NCI-H82 (cell line): ENCODE data around the gene TOR1A.

ENCODE experiments used
- DNase-seq: peaks from one replicate; lab custom pipeline; 2025; lab: John Stamatoyannopoulos, UW

Gene TOR1A

GRCh38 chr9:129823935-129824601, at the start of gene TOR1A:
Gene TOR1A (minus strand): TSS chr9:129824136. CDS start chr9:129824085, 51 bp downstream.
- peak; percentile 96 for DNase-seq

DNA sequence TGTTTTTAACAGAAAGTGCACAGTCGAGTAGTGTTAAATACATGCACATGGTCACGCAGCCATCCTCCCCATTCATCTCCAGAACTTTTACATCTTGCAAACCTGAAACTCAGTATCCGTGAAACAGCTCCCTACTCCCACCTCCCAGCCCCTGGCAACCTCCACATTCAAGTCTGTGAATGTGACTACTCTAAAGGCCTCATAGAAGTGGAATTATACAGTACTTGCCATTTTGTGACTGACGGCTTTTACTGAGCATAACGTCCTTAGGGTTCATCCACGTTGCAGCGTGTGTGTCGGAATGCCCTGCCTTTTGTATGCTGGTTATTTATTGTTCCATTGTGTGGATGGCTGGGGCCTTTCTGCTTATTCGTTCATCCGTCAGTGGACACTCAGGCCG, 47.1 kb upstream of the TOR1A start:
- no peak for DNase-seq

GRCh38 chr9:129869585-129870501, 45.9 kb upstream of the TOR1A start:
- DNase-seq: no peak

DNA sequence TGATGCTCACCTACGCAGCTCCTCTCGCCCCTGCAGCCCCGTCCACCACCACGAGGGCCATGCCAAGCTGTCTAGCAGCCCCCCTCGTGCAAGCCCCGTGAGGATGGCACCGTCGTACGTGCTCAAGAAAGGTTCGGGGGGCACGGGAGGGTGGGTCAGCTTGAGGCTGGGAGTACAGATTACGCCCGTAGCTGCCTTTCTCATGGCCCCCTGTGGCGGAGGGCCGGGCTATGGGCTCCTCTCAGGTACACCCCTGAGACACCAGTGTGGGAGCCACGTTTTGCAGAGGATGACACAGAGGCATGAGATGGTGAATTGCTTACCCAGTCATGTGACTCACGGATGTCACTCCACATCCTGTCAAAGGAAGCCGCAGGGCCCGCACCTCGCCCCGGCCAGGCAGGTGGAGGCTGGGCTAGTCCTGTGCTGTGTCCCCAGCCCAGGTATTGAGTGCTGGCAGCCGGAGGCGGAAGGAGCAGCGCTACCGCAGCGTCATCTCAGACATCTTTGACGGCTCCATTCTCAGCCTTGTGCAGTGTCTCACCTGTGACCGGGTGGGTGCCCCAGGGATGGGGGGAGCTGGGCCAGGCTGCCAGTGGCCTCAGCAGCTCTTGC, 45.0 kb upstream of the TOR1A start:
- DNase-seq: no peak

DNA sequence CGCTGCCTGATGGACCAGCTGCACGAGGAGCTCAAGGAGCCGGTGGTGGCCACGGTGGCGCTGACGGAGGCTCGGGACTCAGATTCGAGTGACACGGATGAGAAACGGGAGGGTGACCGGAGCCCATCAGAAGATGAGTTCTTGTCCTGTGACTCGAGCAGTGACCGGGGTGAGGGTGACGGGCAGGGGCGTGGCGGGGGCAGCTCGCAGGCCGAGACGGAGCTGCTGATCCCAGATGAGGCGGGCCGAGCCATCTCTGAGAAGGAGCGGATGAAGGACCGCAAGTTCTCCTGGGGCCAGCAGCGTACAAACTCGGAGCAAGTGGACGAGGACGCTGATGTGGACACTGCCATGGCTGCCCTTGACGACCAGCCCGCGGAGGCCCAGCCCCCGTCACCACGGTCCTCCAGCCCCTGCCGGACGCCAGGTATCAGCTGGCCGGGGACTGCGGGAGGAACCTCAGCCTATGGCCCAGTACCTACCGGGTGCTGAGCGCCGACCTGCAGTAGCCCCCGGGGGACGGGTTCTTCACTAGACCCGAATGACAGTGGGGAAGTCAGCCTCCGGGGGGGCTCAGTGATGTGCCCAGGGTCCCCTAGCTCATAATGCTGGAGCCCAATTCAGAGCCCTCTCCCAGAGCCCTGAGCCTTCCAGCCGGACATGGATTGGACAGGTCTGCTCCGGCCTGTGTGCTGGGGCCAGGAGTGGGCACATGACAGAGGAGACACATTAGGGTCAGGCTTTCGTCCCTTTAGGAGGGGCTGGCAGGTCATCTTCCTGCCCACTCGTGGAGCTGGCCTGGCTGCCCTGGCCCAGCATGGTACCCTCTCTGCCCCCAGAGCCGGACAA, 44.3 kb upstream of the TOR1A start:
- no peak for DNase-seq

DNA sequence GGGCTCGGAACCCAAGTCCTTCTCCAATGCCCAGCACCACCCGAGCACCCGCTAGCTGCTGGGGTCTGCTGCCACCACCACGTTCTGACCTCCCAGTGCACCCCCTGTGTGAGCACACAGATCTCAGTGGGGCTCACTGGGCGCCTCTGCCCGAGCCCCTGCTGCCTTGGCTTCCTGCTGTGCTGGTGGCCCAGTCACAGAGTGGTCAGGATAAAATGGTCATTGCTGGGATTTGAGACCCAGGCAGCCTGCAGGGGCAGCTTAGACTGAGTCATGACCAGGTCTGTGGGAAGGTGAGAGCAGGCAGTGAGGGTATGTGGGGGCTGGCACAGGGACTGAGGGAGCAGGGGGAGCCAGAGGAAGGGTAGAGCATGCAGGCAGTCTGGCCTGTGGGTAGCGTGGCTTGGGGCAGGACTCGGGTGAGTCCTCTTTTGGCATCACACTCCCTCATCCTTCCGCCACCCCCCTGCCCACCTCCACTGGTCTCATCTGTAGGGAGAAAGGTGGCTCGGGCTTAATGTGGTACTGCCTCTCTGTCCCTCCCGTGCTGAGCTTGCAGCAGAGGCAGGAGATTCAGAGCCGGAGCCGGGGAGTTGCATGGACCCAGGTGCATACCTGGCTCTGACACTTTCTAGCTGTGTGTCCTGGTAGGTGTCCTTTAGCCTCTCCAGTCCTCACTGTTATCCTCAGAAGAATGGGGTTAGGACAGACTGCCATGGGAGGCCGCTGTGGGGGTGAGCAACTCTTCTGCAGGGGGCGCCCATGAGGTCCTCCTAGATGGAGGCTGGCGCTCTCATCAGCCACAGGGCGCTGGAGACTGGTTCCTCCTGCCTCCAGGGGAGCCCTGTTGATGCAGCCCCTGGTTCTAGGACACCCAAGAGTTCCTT, 43.4 kb upstream of the TOR1A start:
- no peak for DNase-seq

- no peak for DNase-seq
These were observed 42.6 kb upstream of the TOR1A start for GRCh38 chr9:129866394-129867135.

GRCh38 chr9:129865668-129866320, 41.9 kb upstream of the TOR1A start:
- no peak for DNase-seq

- no peak for DNase-seq
These were observed 41.2 kb upstream of the TOR1A start for GRCh38 chr9:129864991-129865647.

- no peak for DNase-seq
These were observed 39.2 kb upstream of the TOR1A start for GRCh38 chr9:129863059-129863690.

DNA sequence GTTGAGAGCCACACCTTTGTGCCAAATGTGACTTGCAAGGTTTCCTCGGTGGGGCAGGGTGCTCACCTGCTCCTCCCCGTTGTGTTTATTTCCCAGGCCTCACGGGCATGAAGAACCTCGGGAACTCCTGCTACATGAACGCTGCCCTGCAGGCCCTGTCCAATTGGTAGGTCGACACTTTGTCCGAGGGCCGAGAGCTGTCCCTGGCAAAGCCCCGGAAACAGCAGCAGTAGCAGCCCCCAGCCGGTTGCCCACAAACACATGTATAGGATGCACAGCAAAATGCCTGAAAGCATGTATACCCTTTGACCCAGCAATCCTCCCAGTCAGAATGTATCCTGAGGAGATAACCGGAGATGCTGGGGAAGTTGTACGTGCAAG, 37.5 kb upstream of the TOR1A start:
- DNase-seq: no peak

DNA sequence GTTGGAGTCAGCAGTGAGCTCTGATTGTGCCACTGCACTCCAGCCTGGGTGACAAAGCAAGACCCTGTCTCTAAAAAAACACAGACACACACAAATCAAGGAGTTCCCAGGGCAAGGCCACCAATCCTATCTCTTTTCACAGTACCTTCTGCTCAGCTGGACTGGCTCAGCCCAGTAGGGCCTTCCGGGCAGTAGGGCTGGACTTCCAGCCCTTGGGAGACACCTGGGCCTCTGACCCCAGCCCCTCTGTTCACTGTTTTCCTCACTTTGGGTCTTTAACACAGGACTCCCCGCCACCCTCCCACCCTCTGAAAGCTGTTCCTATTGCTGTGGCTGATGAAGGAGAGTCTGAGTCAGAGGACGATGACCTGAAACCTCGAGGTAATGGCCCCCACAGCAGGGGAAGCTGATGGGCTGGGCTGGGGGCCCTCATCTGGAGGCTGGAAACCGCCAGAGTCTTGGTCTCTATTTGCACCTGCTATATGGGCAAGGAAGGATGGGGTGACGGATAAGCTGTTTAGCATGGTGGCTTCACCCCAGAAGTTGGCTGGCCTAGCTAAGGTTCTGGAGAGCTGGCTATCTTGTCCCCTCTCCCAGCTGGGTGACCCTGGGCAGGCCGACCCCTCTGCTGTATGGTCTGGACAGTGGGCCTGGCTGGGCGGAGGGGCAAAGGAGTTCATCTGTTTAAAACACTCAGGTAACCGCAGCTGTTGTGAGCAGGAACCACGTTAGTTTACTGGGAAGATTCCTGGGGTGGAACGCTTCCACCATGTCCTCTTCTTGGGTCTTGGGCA, 36.9 kb upstream of the TOR1A start:
- no peak for DNase-seq

- no peak for DNase-seq
These were observed 34.4 kb upstream of the TOR1A start for GRCh38 chr9:129858167-129858962.

- no peak for DNase-seq
These were observed 33.3 kb upstream of the TOR1A start for GRCh38 chr9:129857207-129857606.

- DNase-seq: no peak
These were observed 30.7 kb upstream of the TOR1A start for GRCh38 chr9:129854588-129855110.

DNA sequence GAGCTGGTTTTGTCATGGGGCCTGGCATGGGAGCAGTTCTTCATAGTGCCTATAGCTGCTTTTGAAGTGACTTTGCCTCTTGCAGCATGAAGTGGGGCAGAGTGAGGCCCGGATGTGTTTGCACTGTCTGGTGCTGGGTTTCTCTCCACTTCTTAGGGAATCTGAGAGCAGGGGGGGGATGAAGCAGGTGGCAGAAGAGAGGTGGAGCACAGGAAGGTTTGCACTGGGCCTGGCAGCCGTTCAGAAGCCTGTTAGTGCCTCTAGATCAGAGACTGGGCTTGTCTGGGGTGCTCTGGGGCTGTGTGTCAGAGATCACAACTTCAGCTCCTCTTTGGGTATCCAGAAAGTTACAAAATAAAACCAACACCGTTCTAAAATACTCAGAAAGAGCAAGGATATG, 29.7 kb upstream of the TOR1A start:
- DNase-seq: no peak

GRCh38 chr9:129852579-129852978, 28.6 kb upstream of the TOR1A start:
- no peak for DNase-seq
